IMR-90 (cell line): Measurements from ENCODE around the gene PTPRG. TPM values are rescaled to one million over a fixed set of nuclear protein-coding genes. Genes with fewer than 3 reads are reported as not detected.

Experiments used
- ATAC-seq: fragments of 200-7000 bp; cut with Tn5 transposase; 2 replicates; pipeline ENCODE4 v1.9.1; 2020; ENCODE audit warnings: low read depth, mild to moderate bottlenecking, moderate library complexity
- BruUV-seq: library from RNA; stranded (reverse); fragments of 400-500 nt; replicated peaks from 2 replicates; lab custom pipeline; 2021; lab: Mats Ljungman, UMichigan
- CTCF ChIA-PET: fragments of 300-600 bp; formaldehyde crosslinking; extraction: SDS; loops from one replicate; lab custom pipeline; 2021; ENCODE audit warnings: antibody characterized with exemption; lab: Yijun Ruan, JAX
- POLR2A ChIA-PET: fragments of 300-600 bp; sonication (Branson Sonifier 250); formaldehyde crosslinking; loops from one replicate; lab custom pipeline; 2022; ENCODE audit warnings: antibody characterized with exemption; ENCODE audit not compliant: unreplicated experiment; lab: Charles Lee
- DNase-seq: peaks from one replicate; pipeline ENCODE4 v3.0.0; 2013
- H2AFZ ChIP-seq: replicated peaks from 2 replicates; pipeline ENCODE3; 2013; ENCODE audit warnings: low read length, mild to moderate bottlenecking; ENCODE audit not compliant: poor library complexity
- H2AK5ac ChIP-seq: 2 replicates; pipeline ENCODE4 v1.6.1; 2013; ENCODE audit warnings: low read depth, low read length, inconsistent platforms
- H2AK9ac ChIP-seq: replicated peaks from 2 replicates; pipeline ENCODE3; 2013; ENCODE audit warnings: mild to moderate bottlenecking, low read depth, low read length, moderate library complexity; ENCODE audit not compliant: poor library complexity
- H2BK120ac ChIP-seq: 2 replicates; pipeline ENCODE4 v1.6.1; 2013; ENCODE audit warnings: low read depth, low read length, inconsistent platforms
- H2BK15ac ChIP-seq: 3 replicates; pipeline ENCODE4 v1.6.1; 2013; ENCODE audit warnings: low read depth, low read length, inconsistent platforms
- H2BK20ac ChIP-seq: 2 replicates; pipeline ENCODE4 v1.6.1; 2013; ENCODE audit warnings: low read depth, mild to moderate bottlenecking, inconsistent platforms, low read length, moderate library complexity
- H2BK5ac ChIP-seq: 2 replicates; pipeline ENCODE4 v1.6.1; 2013; ENCODE audit warnings: mild to moderate bottlenecking, low read depth, low read length, inconsistent platforms; ENCODE audit not compliant: poor library complexity, severe bottlenecking
- H3K14ac ChIP-seq: replicated peaks from 2 replicates; pipeline ENCODE4 v1.6.1; 2013; ENCODE audit warnings: low read depth, low read length, inconsistent platforms
- H3K18ac ChIP-seq: 2 replicates; pipeline ENCODE4 v1.6.1; 2013; ENCODE audit warnings: low read depth, low read length, control low read depth
- H3K23ac ChIP-seq: 2 replicates; pipeline ENCODE4 v1.6.1; 2013; ENCODE audit warnings: low read depth, low read length, inconsistent platforms
- H3K27ac ChIP-seq: 2 replicates; pipeline ENCODE4 v1.5.1; 2013; ENCODE audit warnings: mild to moderate bottlenecking, control low read depth, low read length; ENCODE audit not compliant: insufficient read depth
- H3K27me3 ChIP-seq: 2 replicates; pipeline ENCODE4 v1.6.1; 2013; ENCODE audit warnings: low read length; ENCODE audit not compliant: control insufficient read depth, insufficient read depth
- H3K36me3 ChIP-seq: 2 replicates; pipeline ENCODE4 v1.6.1; 2013; ENCODE audit warnings: low read length, mixed read lengths; ENCODE audit not compliant: control insufficient read depth, insufficient read depth
- H3K4ac ChIP-seq: 2 replicates; pipeline ENCODE4 v1.6.1; 2013; ENCODE audit warnings: low read depth, low read length, inconsistent platforms
- H3K4me1 ChIP-seq: 2 replicates; pipeline ENCODE4 v1.6.1; 2013; ENCODE audit warnings: low read length, mixed read lengths; ENCODE audit not compliant: control insufficient read depth, insufficient read depth
- H3K4me2 ChIP-seq: 2 replicates; pipeline ENCODE4 v1.6.1; 2013; ENCODE audit warnings: low read depth, mild to moderate bottlenecking, control low read depth, low read length, moderate library complexity
- H3K4me3 ChIP-seq: 2 replicates; pipeline ENCODE4 v1.5.1; 2013; ENCODE audit warnings: low read depth, mild to moderate bottlenecking, control low read depth, low read length, moderate library complexity; ENCODE audit not compliant: insufficient read depth
- H3K56ac ChIP-seq: 2 replicates; pipeline ENCODE4 v1.6.1; 2013; ENCODE audit warnings: low read length, inconsistent platforms; ENCODE audit not compliant: insufficient read depth; ENCODE audit errors: extremely low read depth
- H3K79me1 ChIP-seq, 2 experiments: 2 replicates each; pipeline ENCODE4 v1.6.1; 2013; ENCODE audit warnings: low read length in 2 of 2, inconsistent platforms in 1 of 2, low read depth in 1 of 2
- H3K9ac ChIP-seq: 2 replicates; pipeline ENCODE4 v1.6.1; 2013; ENCODE audit warnings: low read depth, low read length, control low read depth
- H3K9me1 ChIP-seq: 2 replicates; pipeline ENCODE4 v1.6.1; 2013; ENCODE audit warnings: low read length, inconsistent platforms; ENCODE audit not compliant: insufficient read depth
- H3K9me3 ChIP-seq: 2 replicates; pipeline ENCODE4 v1.6.1; 2013; ENCODE audit warnings: low read length; ENCODE audit not compliant: control insufficient read depth, insufficient read depth
- H4K20me1 ChIP-seq: 2 replicates; pipeline ENCODE4 v1.6.1; 2013; ENCODE audit warnings: low read length, inconsistent platforms; ENCODE audit not compliant: insufficient read depth
- H4K5ac ChIP-seq: 2 replicates; pipeline ENCODE4 v1.6.1; 2013; ENCODE audit warnings: mild to moderate bottlenecking, low read depth, low read length, control low read depth
- H4K8ac ChIP-seq, 2 experiments: 2 replicates each; pipeline ENCODE4 v1.6.1; 2013; ENCODE audit warnings: low read depth in 2 of 2, low read length in 2 of 2, control low read depth in 1 of 2, inconsistent platforms in 1 of 2
- H4K91ac ChIP-seq: 2 replicates; pipeline ENCODE4 v1.6.1; 2013; ENCODE audit warnings: low read depth, low read length, inconsistent platforms; ENCODE audit not compliant: insufficient read depth
- BHLHE40 ChIP-seq: fragments of 150-350 bp; IDR thresholded peaks from 2 replicates; pipeline ENCODE4 v1.6.1; 2016; ENCODE audit warnings: mild to moderate bottlenecking, low read depth, low read length
- CHD1 ChIP-seq: IDR thresholded peaks from 2 replicates; pipeline ENCODE4 v1.6.1; 2012; ENCODE audit warnings: low read depth, low read length, improper control_type of control experiment
- MXI1 ChIP-seq: IDR thresholded peaks from 2 replicates; pipeline ENCODE4 v1.6.1; 2012; ENCODE audit warnings: low read depth, mild to moderate bottlenecking, low read length, moderate library complexity, borderline replicate concordance
- NFE2L2 ChIP-seq: fragments of 150-350 bp; IDR thresholded peaks from 2 replicates; pipeline ENCODE4 v1.6.1; 2016; ENCODE audit warnings: low read depth, mild to moderate bottlenecking, low read length
- POLR2A ChIP-seq: IDR thresholded peaks from 2 replicates; pipeline ENCODE4 v1.6.1; 2012; ENCODE audit warnings: mild to moderate bottlenecking, low read depth, low read length
- RCOR1 ChIP-seq: IDR thresholded peaks from 2 replicates; pipeline ENCODE4 v1.6.1; 2012; ENCODE audit warnings: mild to moderate bottlenecking, low read length, improper control_type of control experiment; ENCODE audit not compliant: insufficient replicate concordance
- RFX5 ChIP-seq: IDR thresholded peaks from 2 replicates; pipeline ENCODE4 v1.8.0; 2012; ENCODE audit warnings: low read depth, mild to moderate bottlenecking, low read length, moderate library complexity
- WGBS, 2 experiments: methylation state at CpG; one replicate each; pipeline versions ENCODE4 v1.1.5 to v1.1.7; 2013; ENCODE audit warnings: missing lambda C conversion rate in 2 of 2; ENCODE audit not compliant: insufficient read length in 1 of 2; ENCODE audit errors: extremely low coverage in 2 of 2; 5-methylcytosine and 5-hydroxymethylcytosine counted together
- dilution Hi-C: fragments of 300-500 bp; cut with HindIII; formaldehyde crosslinking; loops from one replicate; pipeline ENCODE4 v1.14.3; 2018; ENCODE audit warnings: low sequenced_read_pairs; ENCODE audit not compliant: unreplicated experiment
- in situ Hi-C: fragments of 300-500 bp; cut with MboI; formaldehyde crosslinking; loops from 3 replicates; pipeline ENCODE4 v1.14.3; 2019; ENCODE audit warnings: low sequenced_read_pairs, inconsistent platforms, mixed read lengths
- intact Hi-C: fragments of 100-400 bp; cut with micrococcal nuclease; formaldehyde crosslinking; loops from 2 replicates; pipeline ENCODE4 v1.10.0; 2022
- polyA plus RNA-seq, 3 experiments: library from polyadenylated mRNA; depleted of rRNA; stranded (reverse); fragments of >200 nt; gene quantifications; 2 replicates each; pipeline ENCODE4 v1.2.3, GENCODE V29; 2012; ENCODE audit warnings: low replicate concordance in 1 of 3
- total RNA-seq: library from RNA; depleted of rRNA; stranded (reverse); fragments of >200 nt; gene quantifications from 2 replicates; pipeline ENCODE4 v1.2.3, GENCODE V29; 2012
- TF ChIP-seq, protein P1 (sequence below): conservative IDR thresholded peaks from 2 replicates; pipeline ENCODE4 v1.5.1; 2012; ENCODE audit warnings: mild to moderate bottlenecking, low read depth, low read length, improper control_type of control experiment
- TF ChIP-seq, protein P2 (sequence below): fragments of 150-350 bp; IDR thresholded peaks from 2 replicates; pipeline ENCODE4 v1.6.1; 2016; ENCODE audit warnings: low read depth, mild to moderate bottlenecking, low read length, moderate library complexity, borderline replicate concordance
- TF ChIP-seq, protein P3 (sequence below): fragments of 150-350 bp; IDR thresholded peaks from 2 replicates; pipeline ENCODE4 v1.6.1; 2017; ENCODE audit warnings: mild to moderate bottlenecking, antibody characterized with exemption, low read length, low read depth

Gene PTPRG
- total and polyA plus RNA-seq, 2 of the 4 experiments (the other 2 are of a cell fraction): 7.7 to 31.0 TPM

DNA sequence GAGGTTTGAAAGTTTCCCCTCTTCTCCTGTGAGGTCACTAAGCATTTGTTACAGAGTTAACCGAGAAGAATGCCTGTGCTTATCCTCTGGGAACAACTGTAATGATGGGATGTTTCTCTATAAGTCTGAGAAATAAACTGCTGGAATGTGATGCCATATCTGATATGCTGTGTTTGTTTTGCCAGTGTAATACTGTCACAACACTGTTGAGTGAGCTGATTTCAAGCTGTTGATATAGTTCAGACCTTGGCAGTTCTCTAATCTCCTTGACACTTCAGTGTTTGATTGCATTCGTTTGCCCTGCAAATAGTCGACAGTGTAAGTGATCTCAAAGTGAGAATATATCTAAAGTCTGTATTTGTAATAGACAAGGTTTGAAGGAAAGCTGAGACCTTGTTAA, 73.3 kb downstream of the PTPRG start:
- Histone ChIP-seq H3K27me3 (no peaks in the 10 kb centered on the region), H3K4me2 (peak overlapping the region; percentile 5; the same call in 1 of the 2 replicates), H3K9me1 (peaks cover 12% of the 10 kb centered on the region), H4K20me1 (peaks cover 27% of the 10 kb centered on the region; the same call in 1 of the 2 replicates), H4K5ac (no peak overlapping the region), H3K9me3 (no peaks in the 10 kb centered on the region), H3K14ac (peak overlapping the region; percentile 72; the same call in 1 of the 2 replicates), H4K91ac (no peak overlapping the region), H2AK5ac (no peak overlapping the region), H3K4me1 (peaks cover 15% of the 10 kb centered on the region), H2BK15ac (no peak overlapping the region), H3K4ac (no peak overlapping the region), H3K36me3 (no peaks in the 10 kb centered on the region), H2BK5ac (no peak overlapping the region), H3K18ac (no peak overlapping the region), H2BK120ac (no peak overlapping the region), H3K4me3 (no peak overlapping the region), H4K8ac (no peak overlapping the region), H2AFZ (no peak overlapping the region), H3K79me1 (peaks cover 23 to 63% of the 10 kb centered on the region in 2 experiments), H2AK9ac (no peak overlapping the region), H3K9ac (no peak overlapping the region), H3K56ac (no peak overlapping the region), H2BK20ac (no peak overlapping the region), H3K27ac (no peak overlapping the region), H3K23ac (no peak overlapping the region)
- DNase-seq (peak; percentile 36), ATAC-seq (peak; percentile 25; the same call in 1 of the 2 replicates)
- in situ Hi-C loops (no loop called here), dilution Hi-C loops (no loop called here), intact Hi-C loops (loop anchor here (10.0 kb wide), 1 partner anchor 550 kb away; no protein-coding TSS in a partner anchor)
- CTCF ChIA-PET: no interaction called here
- POLR2A ChIA-PET: no interaction called here
- no TSS peak for BruUV-seq
- WGBS, 2 experiments: no CpG with 5 or more reads among the region's 3 CpGs
- TF ChIP-seq, protein P1, sequence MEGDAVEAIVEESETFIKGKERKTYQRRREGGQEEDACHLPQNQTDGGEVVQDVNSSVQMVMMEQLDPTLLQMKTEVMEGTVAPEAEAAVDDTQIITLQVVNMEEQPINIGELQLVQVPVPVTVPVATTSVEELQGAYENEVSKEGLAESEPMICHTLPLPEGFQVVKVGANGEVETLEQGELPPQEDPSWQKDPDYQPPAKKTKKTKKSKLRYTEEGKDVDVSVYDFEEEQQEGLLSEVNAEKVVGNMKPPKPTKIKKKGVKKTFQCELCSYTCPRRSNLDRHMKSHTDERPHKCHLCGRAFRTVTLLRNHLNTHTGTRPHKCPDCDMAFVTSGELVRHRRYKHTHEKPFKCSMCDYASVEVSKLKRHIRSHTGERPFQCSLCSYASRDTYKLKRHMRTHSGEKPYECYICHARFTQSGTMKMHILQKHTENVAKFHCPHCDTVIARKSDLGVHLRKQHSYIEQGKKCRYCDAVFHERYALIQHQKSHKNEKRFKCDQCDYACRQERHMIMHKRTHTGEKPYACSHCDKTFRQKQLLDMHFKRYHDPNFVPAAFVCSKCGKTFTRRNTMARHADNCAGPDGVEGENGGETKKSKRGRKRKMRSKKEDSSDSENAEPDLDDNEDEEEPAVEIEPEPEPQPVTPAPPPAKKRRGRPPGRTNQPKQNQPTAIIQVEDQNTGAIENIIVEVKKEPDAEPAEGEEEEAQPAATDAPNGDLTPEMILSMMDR: no peak
- TF ChIP-seq CHD1: no peak
- TF ChIP-seq POLR2A: no peak
- no peak for TF ChIP-seq BHLHE40
- no peak for TF ChIP-seq RCOR1
- TF ChIP-seq RFX5: no peak
- TF ChIP-seq, protein P2, sequence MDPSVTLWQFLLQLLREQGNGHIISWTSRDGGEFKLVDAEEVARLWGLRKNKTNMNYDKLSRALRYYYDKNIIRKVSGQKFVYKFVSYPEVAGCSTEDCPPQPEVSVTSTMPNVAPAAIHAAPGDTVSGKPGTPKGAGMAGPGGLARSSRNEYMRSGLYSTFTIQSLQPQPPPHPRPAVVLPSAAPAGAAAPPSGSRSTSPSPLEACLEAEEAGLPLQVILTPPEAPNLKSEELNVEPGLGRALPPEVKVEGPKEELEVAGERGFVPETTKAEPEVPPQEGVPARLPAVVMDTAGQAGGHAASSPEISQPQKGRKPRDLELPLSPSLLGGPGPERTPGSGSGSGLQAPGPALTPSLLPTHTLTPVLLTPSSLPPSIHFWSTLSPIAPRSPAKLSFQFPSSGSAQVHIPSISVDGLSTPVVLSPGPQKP: no peak
- TF ChIP-seq NFE2L2: no peak
- TF ChIP-seq MXI1: no peak
- TF ChIP-seq, protein P3, sequence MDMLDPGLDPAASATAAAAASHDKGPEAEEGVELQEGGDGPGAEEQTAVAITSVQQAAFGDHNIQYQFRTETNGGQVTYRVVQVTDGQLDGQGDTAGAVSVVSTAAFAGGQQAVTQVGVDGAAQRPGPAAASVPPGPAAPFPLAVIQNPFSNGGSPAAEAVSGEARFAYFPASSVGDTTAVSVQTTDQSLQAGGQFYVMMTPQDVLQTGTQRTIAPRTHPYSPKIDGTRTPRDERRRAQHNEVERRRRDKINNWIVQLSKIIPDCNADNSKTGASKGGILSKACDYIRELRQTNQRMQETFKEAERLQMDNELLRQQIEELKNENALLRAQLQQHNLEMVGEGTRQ: no peak
